GM19438 (cell line): ENCODE data around the gene IMP3.

Source experiments
- ATAC-seq: cut with Tn5 transposase; IDR thresholded peaks from one replicate; pipeline ENCODE4 v1.9.1; 2021; ENCODE audit warnings: low read depth; ENCODE audit not compliant: unreplicated experiment

Gene IMP3

DNA sequence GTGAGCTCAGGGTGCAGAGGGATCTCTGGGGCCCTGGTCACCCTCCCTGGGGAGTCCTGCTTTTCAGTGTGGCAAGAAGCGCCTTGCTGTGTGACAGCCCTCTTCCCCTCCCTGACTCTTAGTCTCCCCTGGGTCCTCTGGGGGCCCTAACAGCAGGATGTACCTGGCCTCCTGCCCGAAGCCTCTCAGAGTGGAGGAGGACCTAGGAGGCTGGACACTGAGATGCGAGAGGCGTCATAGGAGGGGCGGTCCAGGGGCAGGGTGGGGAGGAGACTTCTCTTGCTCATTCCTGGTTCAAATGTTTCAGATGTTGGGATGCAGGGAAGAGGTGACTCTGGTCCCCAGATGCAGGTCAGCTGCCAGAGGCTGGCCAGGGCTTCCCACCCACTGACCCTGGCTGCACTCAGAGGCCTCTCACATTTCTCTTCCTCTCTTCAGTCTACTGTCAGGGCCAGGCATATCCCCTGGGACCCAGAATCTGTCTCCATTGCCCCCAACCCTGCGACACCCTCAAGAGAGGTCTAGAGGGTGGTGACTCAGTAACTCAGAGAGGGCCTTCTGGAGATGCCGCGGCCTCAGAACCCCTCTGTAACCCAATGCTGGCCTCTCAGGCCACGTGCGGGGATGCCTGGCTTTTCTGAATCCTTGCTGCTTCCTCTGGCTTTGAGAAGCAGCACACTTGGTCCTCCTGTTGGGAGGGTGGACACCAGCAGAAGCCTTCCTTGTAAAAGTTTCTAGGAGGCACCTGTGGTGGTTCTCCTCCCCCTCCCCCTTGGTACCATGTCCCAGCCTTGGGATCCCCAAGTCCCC, 33.6 kb upstream of the IMP3 start:
- ATAC-seq: no peak

DNA sequence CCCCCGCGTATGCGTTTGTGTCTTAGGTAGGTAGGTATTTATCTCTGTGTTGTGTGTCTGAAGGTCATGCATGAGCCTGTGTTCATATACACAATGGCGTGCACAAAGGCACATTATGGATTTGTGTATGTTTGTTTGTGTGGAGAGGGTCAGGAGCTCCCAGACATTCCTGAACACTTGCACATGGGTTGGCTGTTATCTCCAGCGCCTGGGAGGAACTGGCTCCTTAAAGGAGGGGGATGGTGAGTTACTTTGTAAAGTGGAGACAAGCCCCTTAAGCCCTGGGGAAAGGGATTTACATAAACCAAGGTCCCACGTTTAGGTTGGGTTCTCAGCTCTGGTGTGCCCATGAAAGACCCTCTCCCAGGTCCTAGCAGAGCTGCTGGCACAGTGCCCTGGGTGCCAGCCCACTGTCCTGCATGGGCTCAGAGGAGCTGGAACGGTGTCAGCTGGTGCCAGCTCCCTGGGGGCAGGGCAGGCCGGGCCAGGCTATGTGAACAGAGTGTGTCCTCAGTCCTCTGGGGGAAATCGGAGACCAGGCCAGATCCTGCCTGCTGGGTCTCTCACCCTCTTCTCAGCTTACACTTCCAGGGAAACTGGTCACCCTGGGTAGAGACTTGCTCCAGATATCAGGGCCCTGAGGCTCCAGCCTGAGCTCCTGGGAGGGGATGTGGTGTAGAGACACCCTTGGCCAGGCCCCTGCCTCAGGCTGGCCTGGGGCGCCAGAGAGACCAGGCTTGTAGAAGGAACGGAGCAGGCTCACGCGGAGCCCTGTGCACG, 32.8 kb upstream of the IMP3 start:
- no peak for ATAC-seq

DNA sequence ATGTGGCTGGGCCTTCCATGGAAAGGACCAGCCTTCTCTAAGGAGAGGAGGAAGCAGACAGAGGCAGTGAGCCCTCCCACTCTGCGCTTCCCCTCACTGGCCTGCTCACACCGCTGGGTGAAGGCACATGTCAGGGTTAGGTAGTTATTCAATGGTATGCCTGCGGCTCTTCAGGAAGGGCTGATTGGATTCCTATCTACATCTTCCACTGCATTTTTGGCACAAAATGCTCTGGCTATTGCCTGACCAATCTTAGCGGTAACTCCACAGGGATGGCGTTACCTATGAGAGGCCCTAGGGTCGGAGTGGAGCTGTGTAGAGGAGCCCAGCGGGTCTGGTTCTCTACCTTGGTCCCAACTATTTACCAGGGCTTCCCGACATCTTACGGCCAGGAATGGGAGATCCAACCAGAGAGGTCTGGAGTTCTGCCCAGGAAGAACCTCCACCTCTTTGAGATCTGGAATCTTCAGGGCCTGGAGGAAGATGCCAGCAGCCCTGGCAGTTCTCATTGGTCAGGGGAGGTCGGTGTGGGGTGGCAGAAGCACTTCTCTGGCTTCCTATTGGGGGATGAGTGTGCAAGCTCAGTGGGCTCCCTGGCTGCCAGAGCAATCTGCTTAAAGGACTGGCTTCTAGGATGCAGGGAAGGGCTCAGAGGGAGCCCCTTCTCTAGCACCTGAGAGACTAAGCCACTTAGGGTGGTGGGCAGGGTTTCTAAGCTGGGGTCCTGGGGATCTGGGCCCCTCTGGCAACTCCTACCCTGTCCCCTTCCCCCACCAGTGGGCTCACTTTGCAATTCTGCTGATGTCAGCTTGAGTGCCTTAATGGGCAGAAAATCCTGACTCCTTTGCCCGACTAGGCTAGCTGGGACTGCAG, 31.9 kb upstream of the IMP3 start:
- ATAC-seq: no peak

DNA sequence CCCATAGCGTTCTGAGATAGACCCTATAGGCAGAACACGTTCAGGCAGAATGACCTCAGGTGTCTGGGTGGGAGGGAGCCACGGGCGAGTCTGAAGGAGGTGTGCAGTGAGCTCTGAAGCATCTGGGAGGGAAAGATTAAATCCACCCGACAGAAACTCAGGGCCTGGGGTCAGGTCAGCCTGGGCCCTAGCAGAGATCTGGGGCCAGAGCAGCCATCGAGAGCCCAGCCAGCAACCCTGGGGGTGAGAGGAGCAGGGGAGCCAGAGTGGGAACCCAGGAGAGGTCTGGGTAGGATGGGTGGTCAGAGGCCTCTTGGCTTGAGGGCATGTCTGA, 29.8 kb upstream of the IMP3 start:
- no peak for ATAC-seq

DNA sequence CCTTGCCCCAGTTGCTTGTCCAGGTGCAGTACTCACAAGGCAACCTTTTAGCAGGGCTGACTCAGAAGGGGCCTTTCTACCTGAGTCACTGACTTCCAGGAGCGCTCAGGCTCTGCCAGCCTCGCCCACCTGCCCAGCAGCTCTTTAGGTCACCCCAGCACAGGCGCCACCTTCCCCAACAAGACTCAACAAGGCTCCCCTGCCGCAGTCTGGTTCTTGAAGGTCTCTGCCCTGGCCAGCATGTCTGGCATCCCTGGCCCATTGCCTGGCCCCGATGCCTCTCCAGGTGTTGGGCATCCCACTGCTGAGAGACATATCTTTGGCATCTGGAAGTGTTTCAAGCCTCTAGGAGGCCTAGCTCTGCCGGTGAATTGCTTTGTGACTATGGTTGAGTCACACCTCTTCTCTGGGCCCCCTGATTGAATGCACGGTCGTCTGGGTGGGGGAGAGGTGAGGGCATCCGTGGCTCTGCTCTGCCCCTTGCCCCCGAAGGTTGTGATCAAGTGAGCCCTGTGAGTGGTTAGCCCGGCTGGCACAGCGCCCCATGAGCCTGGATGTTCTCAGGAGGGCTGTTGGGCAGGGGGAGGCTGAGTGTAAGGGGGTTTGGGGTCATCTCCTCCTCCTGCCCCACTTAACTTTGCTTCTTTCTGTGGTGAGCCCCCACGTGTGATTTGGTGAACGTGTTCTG, 29.3 kb upstream of the IMP3 start:
- no peak for ATAC-seq

DNA sequence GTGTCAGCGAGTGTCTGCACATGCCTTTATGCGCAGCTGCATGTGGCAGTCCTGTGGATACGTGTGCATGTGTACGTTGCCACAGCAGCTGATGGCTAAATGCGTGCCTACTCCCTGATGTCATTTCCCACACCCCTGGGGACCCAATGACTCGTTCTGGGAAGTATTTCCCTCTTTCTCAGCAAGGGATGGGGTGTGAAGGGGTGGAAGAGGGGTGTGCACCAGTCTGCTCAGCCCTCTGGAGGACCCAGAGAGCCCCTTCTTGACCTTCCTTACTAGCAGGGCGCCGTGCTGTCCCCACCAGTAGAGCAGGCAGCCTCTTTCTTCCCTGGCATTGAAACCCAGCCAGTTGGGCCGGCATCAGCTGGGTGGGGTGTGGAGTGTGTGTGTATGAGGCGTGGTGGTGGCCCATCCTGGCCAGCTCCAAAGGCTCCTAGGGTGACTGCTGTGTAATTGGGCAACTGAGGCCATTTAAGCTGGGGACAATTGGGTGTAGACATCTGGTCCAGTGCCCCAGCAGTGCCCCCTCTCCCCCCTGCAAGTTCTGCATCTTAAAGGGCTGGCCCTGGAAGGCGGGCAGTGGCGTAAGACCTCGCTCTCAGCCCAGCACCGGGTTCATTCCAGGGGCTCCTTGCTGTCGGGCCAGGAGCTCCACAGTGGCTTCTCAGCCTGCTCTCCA, 26.9 kb upstream of the IMP3 start:
- no peak for ATAC-seq

DNA sequence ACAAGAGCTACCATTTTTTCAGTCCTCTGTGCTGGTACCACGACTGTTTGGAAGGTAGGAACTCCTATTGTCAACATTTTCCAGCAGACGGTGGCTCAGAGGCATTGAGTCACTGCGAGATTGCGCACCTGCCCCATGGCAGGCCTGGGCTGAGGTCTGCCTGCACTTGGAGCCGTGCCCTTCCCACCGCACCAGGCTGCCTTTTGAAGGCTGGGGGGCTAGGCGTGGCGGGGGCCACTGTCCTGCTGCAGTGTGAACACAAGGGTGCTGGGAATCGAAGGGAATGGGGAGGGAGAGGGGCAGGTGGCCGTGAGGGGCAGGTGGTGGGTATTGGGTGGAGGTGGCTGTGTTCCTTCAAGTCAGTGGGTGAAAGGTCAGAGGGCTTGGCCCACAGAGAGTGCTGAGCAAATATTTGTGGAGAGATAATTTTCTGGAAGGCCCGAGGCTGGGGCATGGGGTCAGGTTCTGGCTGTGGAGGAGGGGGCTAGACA, 24.0 kb upstream of the IMP3 start:
- ATAC-seq: no peak

DNA sequence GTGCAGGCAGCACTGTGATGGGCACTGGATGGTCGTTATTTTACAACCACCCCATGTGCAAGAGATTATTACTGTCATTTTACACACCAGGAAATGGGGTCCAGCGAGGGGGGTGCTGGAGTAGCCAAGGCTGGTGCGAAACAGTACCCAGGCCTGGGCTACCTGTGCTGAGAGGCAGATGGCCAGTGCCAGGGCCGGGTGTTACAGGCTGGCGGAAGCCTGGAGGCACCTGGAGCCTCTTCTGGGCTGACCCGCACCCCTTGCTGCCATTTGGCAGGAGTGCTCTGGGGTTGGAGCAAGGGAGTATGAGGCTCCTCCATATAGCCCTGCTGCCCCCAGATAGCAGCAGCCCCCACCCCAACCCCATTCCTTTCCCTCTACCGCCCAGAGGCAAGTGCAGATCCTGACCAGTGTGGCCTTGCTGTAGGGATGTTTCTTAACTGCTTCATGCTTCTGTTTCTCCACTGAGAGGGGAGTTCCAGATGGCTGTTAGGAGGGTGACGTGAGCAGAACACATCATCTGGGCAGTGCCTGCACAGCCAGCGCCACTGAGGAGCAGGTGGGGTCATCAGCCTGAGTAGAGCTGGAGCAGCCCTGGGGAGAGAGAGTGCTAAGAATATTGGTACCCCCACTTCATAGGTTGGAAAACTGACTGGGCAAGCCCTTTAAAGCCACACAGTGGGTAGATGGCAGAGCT, 22.9 kb upstream of the IMP3 start:
- no peak for ATAC-seq

DNA sequence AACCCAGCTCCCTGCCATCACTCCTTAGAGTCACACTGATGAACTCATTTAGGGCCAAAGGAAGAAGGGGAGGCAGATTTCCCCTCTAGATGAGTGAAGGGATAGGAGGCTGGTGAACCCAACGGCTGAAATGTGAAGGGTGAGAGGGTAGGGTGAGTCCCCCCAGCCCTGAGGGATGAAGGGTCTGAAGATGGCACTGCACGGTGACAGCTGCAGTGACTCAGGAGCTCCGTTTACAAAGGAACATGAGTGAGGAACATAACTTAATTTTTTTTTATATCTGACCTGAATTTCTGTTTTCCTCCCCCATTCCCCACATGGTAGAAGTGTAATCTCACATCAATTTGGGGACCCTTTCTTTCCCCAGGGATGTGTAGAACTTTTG, 21.7 kb upstream of the IMP3 start:
- ATAC-seq: no peak

DNA sequence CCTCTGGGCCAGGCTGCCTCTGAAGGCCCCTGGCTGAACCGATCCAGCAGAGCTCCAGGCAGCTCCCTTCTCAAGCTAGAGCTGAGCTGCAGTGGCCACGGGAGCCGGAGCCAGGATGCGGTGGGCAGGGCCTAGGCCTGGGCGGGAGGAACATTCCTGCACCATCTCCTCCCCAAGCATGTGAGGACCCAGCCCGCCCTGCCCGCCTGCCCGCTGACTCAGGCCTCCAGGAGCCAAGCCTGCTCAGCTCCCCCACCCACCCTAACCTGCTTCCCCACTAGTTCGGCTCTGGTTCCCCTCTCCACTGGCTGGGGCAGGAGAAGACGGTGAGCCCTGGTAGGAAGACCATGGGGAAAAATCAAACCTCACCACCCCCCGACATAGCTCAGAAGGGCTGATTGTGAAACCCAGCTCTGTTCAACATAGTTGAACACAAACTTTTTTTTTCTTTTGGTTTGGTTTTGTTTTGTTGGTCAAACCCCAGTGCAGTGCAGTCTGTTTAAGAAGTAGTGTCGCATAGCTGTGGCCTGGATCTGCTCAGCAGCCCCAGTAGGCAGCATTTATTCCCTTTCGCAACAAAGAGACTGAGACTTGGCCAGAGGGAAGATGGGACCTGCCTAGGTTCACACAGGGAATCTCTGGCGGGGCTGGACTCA, 21.2 kb upstream of the IMP3 start:
- ATAC-seq: no peak

DNA sequence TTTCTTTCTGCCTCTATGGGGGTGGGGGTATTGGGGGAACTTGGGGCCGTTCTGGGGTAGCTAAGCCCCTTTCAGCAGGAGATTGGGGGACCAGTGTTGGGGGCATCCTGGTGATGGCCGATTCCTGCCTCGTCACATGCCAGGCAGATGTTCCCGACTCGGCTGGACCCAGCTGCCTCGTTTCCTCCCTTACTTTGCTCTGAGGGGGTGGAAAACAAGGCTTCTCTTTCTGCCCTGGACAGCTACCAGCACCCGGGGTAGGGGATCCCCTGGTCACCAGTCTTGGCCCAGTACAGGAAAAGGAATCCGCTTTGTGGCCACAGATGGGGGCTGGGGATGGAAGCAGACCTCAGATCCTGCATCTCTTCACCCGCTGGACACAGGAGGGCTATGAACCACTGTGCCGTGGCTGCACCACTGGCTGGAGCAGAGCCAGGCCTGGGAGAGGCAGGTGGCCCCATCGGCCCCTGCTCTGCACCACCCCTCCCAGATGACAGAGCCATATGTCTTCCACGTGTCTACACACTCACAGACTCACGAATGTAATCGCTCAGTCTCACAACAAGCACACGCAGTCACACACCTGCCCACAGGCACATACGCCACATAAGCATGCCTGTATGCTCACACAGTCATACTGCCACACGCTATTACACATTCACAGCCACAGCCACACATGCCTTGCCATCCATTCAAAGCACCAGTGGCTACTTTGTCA, 20.1 kb upstream of the IMP3 start:
- no peak for ATAC-seq

DNA sequence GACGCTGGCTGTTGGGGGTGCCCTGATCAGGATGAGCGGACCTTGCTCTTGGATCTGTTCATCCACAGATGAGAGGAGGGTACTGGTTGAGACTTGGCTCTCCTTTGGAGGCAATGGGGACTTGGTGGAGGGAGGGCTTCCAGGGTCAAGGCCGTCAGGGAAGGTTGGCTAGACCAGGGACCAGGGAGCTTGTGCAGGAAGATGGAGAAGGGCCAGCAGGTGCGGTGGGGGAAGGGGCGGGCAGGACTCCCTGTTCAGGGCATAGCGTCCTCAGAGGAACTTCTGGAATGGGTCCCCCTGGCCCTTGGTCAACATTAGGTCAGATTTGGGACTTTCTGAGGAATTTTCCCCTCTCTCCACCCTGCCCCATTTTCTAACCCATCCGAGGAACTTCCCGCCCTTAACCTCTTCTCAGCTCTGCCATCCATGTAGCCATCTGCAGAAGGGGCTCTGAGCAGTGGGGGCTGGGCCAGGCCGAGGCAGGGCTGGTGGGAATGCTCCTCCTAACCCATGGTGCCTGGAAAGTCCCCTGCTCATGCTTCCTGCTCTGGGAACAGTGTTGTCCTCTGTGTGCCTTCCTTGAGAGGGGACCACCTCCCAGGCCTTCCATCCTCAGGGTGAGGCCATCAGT, 19.2 kb upstream of the IMP3 start:
- no peak for ATAC-seq

DNA sequence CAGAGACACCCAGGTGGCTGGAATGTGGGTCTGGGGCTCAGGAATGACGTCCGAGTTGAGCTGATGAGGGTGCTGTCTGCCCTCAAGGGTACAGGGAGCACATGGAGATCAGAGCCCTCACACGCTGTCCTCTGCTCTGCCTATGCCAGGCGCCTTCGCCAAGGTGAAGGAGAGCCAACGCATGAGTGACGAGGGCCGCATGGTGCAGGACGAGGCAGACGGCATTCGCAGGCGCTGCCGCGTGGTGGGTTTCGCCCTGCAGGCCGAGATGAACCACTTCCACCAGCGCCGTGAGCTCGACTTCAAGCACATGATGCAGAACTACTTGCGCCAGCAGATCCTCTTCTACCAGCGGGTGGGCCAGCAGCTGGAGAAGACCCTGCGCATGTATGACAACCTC, 16.8 kb upstream of the IMP3 start:
- ATAC-seq: no peak

DNA sequence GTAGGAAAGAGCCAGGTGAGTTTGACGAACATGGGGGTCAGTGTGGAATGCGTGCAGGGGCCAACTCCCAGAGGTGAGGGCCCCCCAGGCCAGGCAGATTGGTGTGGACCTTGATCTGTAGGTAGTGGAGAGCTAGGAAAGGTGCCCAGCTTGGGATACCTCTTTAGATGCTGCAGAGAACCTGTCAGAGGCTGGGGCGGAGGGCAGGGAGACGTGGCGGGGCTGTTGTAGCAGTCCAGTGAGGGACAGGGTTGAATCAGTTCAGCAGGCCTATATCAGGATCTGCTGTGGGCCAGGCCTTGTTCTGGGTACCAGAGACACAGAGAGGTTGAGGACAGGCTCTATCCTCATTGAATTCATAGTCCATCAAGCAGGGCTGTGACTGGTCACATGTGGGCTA, 16.3 kb upstream of the IMP3 start:
- no peak for ATAC-seq

DNA sequence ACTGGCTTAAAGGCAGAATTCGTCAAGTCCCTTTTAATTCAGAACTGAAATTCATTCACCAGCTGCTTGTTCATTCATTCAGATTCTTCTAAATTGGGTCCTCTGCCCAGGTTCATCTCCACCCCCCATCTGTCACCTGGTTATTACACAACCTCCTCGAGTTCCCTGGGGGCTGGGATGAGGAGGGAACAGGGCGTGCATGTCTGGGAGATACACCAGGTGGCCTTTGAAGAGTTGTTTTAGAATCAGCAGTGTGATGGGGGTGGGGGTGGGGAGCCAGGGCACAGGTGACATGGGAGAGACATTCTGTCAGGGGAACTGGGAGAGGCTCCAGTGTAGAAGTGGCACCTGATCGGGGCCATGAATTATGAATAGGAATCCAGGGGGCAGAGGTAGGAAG, 15.9 kb upstream of the IMP3 start:
- ATAC-seq: no peak

DNA sequence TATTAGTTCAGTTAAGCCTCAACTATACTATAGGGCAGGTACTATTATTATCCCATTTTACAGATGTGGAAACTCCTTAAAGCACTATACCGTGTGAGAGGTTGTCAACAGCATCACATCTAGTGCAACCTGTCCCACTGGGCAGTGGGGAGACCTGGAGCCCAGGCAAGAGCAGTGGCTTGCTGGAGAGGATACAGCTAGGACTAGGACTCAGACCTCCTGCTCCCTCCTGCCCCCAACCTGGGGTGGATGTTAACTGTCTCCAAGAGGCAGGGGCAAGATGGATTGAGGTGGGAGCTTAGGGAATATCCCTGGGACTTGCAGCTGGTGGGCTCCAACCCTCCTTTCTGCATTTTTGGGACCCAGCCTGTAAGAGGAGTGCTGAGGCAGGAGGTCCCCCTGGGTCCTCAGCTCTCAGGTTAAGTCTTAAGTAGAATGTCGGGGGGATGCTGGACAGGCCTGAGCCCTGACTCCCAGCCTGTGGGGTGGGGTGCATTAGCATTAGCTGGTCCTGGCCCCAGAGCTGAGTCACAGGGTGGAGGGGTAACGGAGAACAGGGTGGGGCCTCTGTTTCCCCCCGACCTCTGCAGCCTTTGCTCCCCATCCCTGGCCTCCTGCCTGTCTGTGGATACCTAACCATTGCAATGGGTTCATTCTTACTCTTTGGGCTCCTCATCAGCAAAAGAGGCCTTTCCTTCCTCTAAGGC, 14.3 kb upstream of the IMP3 start:
- no peak for ATAC-seq

DNA sequence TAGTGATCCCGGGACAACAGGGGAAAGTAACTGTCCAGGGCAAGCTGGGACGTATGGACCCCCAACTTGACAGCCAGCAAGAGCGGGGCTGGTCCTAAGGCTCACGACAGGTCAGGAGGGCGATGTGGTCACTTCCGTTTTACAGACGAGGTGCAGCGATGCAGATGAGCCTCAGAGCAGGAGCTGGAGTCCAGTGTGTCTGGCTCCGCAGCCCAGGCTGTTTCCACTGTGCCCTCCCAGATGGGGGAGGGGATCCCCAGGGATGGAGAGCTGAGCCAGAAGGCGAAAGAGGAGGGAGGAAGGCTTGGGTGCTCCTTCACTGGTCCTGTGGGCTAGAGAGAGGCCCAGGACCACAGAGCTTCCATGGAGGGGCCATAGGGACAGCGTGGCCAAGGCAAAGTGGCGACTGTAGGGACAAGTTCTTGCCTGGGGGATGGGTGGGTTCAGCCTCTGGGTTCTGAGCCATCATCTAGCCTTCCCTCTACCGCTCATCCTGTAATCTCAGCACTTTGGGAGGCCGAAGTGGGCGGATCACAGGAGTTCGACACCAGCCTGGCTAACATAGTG, 13.4 kb upstream of the IMP3 start:
- ATAC-seq: no peak
